NCI-H1436 treated with DMSO at 0.1 percent for 48 hours (cell line): ENCODE measurements around the gene TMEM143.
A peak's percentile ranks its signal among the peaks of the same experiment; 100 is the strongest.

Experiments used
- DNase-seq: peaks from one replicate; lab custom pipeline; 2025; lab: John Stamatoyannopoulos, UW

The TMEM143 gene

GRCh38 chr19:48359123-48359522 is 4.6 kb downstream of the TMEM143 start:
- no peak for DNase-seq

DNA sequence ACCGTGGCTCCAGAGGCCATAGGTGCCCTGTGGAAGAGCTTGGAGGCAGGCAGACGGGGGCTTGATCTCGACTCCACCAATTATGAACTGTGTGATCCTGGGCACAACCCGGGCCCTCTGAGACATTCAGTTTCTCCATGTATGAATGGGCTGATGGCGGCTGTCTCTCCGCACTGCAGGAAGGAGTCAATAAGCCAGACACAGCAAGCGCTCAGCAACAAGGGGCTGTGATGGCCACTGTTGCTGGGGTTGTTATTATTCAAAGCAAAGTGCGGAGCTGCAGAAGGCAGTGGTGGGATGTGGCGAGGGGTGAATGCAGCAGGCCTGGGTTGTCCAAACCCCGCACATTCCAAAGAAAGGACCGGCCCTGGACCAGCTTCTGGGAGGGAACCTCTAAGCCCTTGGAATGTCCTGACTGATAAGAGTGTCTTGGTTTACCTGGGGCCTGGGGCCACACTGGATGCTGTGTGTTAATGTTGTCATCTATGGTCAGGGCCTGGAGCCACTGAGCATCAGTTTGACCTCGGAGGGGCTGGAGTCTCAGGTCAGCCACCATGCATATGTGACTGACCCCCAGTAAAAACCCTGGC is 8.3 kb downstream of the TMEM143 start:
- no peak for DNase-seq

DNA sequence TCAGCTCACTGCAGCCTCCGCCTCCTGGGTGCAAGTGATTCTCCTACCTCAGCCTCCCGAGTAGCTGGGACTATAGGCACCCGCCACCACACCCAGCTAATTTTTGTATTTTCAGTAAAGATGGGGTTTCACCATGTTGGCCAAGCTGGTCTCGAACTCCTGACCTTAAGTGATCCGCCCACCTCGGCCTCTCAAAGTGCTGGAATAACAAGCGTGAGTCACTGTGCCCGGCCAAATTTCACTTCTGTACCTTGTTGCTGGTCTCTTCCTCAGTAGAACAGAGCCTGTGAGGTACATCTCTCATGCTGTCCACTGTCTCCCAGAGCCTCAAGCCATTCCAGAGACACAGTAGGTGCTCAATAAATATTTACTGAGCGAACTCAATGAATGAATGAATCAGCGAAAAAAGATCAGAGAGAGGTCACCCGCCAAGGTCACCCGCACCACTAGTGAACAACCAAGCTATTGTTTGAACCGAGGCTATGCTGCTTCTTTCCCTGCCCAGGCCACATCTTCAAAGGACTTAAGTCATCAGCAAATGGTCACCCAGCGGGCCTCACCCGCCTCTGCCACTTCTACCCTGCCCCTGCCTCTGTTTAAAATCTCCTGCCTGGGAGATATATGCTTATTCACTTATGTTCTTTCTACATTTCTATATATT is 9.3 kb downstream of the TMEM143 start:
- no peak for DNase-seq

- no peak for DNase-seq
Measured at GRCh38 chr19:48353677-48354076, 10.1 kb downstream of the TMEM143 start.

DNA sequence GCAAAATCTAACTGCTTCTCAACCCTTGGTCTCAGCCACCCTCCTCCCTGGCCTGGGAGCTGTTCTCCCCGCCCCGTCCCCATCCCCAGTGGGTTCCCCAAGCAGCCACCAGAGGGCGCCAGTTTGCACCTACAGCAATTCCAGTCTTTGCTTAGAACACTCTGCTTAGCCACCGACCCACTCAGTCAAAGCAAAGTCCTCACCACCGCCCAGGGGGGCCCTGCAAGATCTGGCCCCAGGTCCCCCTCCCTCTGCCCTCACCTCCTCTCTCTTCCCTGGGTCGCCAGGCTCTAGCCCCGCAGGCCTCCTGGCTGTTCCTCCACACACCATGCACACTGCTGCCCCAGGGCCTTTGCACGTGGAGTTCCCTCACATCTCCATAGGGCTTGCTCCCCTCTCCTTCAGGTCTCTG is 12.4 kb downstream of the TMEM143 start:
- no peak for DNase-seq

GRCh38 chr19:48350856-48351255 is 12.9 kb downstream of the TMEM143 start:
- DNase-seq: no peak

- no peak for DNase-seq
Measured at GRCh38 chr19:48348737-48349136, 15.0 kb downstream of the TMEM143 start.

DNA sequence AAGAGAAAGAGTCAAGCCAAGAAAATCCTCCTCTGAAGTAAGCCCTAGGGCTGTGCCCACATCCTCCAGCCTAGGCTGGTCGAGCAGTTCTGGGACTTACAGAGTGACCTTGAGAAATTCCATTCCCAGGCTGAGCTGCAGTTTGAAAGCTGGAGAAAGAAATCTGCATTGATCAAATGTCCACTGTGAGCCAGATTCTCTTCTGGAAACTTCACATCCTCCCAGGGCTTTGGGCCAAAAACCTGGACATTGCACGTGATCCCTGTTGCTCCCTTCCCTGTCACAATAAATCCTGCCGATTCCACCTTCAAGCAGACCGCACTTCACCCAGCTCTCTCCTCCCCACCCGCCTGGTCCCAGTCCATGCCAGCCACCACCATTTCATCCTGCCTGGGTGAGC is 15.7 kb downstream of the TMEM143 start:
- DNase-seq: no peak

- DNase-seq: no peak
Measured at GRCh38 chr19:48346191-48346590, 17.5 kb downstream of the TMEM143 start.

GRCh38 chr19:48344892-48345291 is 18.8 kb downstream of the TMEM143 start:
- no peak for DNase-seq

DNA sequence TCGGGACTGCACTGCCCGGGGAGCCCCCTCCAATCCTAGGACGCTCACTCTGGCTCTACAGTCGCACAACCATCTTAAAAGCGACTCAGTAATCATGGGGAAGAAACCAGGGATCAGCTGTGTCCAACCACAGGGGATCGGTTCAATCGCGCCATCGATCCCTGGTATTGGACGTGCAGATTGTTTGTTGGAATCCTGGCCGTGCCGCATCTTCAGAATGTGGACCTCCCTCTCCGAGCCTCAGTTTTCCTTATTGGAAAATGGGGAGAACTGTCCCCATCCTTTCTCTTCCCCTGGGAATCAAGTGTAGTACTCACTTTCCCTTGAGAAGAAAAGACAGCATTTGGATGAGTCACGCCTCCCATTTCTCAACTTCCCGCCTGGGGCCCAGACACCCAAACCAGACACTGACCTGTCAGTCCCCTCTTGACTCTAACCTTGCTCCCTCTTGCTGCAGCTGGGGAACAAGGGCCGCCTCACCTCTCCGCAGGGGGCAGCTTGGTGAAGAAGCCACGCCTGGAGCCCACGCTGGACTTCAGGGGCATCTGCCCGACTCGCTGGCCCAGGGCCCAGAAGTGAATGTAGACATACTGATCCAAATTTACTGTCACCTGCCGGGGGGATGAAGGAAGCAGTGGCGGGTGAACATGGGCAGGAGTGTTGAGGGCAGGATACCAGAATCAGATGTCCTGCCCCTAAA is 20.7 kb downstream of the TMEM143 start:
- no peak for DNase-seq

- no peak for DNase-seq
Measured at GRCh38 chr19:48342414-48342738, 21.4 kb downstream of the TMEM143 start.

- no peak for DNase-seq
Measured at GRCh38 chr19:48341515-48342413, 22.0 kb downstream of the TMEM143 start.

GRCh38 chr19:48340995-48341394 is 22.7 kb downstream of the TMEM143 start:
- no peak for DNase-seq

- no peak for DNase-seq
Measured at GRCh38 chr19:48338802-48339503, 24.8 kb downstream of the TMEM143 start.

DNA sequence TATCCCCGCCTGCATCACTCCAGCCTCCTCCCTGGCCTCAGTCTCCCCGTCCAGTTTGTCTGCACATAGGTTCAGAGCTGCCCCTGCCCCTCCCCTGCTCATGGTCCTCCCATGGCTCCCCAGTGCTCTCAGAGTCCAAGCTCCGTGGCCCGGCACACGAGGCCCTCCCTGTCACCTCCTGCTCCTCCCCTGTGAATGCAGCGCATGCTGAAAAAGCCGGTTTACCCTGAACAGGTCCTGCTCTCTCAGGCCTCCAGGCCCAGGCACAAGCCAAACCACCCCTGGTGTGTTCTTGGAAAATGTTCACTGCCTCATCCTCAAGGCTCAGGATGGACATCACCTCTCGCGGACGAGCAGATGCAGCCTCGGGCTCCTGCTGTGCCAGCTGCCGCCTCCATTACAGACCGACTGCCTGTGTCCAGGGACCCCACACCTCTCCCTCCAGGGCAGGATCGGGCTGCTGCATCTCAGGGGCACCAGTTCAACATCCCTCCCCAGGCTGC is 25.4 kb downstream of the TMEM143 start:
- DNase-seq: no peak

- DNase-seq: peak; percentile 88
Measured at GRCh38 chr19:48333467-48334384, 30.0 kb downstream of the TMEM143 start.

DNA sequence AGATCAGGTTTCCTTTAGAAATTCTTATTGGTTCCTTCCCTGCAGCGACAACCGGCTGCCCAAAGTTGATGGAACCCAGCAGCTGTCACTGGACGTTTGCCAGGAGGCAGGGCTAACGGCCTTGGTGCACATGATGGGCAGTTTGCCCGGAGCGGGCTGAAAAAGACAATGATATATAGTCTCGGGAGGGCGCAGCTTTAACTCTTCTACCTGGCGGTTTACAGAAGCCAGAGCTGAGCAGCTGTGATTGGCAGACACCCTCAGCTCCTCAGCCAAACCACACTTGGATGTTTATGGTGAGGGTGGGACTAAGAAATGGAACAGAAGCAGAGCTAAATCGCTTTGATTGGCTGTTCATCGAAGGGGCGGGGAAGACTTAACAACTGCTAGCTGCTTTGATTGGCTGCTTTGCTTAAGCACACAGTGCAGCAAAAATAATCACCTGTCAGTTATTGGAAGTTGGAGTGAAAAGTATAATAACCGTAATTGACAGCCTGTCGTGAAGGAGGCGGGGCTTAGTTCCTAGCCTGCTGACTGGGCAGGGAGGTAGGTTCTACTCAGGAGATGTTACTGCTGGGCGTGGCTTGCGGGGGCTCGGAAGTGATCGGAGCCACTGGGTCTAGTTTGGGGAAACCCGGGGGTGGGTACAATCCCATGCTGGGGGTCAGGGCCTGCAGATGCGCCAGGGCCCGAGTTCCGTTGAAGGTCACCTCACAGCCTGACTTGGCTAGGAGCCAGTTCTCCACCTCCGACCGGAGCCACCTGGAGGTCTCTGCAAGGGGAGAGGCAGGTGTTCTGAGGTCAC is 30.9 kb downstream of the TMEM143 start:
- peak; percentile 100 for DNase-seq

DNA sequence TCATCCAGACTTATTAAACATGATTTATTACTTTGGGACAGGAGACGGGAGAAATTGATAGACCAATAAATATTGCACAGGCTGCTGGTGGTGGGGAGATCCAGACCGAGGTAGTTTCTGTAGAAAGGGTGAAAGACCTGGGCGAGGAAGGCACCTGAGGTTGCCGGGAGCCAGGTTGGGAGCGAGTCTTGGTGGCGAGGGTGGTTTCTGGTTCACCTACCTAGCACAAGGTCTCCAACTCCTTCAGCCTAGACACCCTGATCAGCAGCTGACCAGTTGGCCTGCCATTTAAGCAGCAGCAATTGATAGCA is 31.4 kb downstream of the TMEM143 start:
- no peak for DNase-seq
